K562 (cell line): ENCODE results near the gene EMC8. TPM values are rescaled to one million over a fixed set of nuclear protein-coding genes. Genes with fewer than 3 reads are reported as not detected.

Experiments used
- ATAC-seq: fragments of 200-7000 bp; cut with Tn5 transposase; 3 replicates; pipeline ENCODE4 v1.9.1; 2020; ENCODE audit warnings: moderate library complexity
- BruUV-seq: library from RNA; stranded (reverse); fragments of 400-500 nt; replicated peaks from 2 replicates; lab custom pipeline; 2021; lab: Mats Ljungman, UMichigan
- CTCF ChIA-PET: fragments of 300-600 bp; formaldehyde crosslinking; extraction: SDS; loops from one replicate; lab custom pipeline; 2021; ENCODE audit warnings: low intra/inter-chr PET ratio; lab: Yijun Ruan, JAX
- POLR2A ChIA-PET: fragments of 300-600, 350-650 bp; sonication (Branson Sonifier 250); formaldehyde crosslinking; extraction: SDS; loops from one replicate; lab custom pipeline; 2021; ENCODE audit warnings: antibody characterized with exemption, inconsistent platforms; lab: Yijun Ruan, JAX
- DNase-seq, 4 experiments: peaks; one replicate each; pipeline versions ENCODE4 v3.0.0 to v3.0.0-alpha.2; 2011 to 2018; ENCODE audit warnings: low spot score in 3 of 4, mixed read lengths in 3 of 4; ENCODE audit errors: extremely low read depth in 1 of 4
- FAIRE-seq: peaks from 2 replicates; lab custom pipeline; 2011; peaks lifted over from hg19 to GRCh38; lab: Jason Lieb, UNC
- H2AFZ ChIP-seq: 2 replicates; pipeline ENCODE4 v1.6.0; 2011; ENCODE audit warnings: low read depth, low read length, control low read depth, inconsistent platforms
- H3K27ac ChIP-seq: fragments of 200-600 bp; 3 replicates; pipeline ENCODE4 v1.8.0; 2011; ENCODE audit warnings: low read depth, mild to moderate bottlenecking, control low read depth, inconsistent platforms, low read length, moderate library complexity, mixed read lengths; ENCODE audit errors: extremely low read depth
- H3K27me3 ChIP-seq, 2 experiments: fragments of 300-600 bp in 1 of 2; 2 replicates in 1 of 2; 3 replicates in 1 of 2; pipeline versions ENCODE4 v1.6.0 to v1.8.0; 2011; ENCODE audit warnings: inconsistent platforms in 2 of 2, low read length in 2 of 2, mild to moderate bottlenecking in 1 of 2, mixed read lengths in 1 of 2, moderate library complexity in 1 of 2; ENCODE audit not compliant: control insufficient read depth in 2 of 2, insufficient read depth in 2 of 2
- H3K36me3 ChIP-seq: fragments of 300-600 bp; 3 replicates; pipeline ENCODE4 v1.8.0; 2011; ENCODE audit warnings: mild to moderate bottlenecking, low read length, inconsistent platforms; ENCODE audit not compliant: control insufficient read depth, insufficient read depth
- H3K4me1 ChIP-seq, 2 experiments: fragments of 200-600 bp in 1 of 2; replicated peaks in 1 of 2; 2 replicates in 1 of 2; 3 replicates in 1 of 2; pipeline versions ENCODE4 v1.5.1 to v1.8.0; 2011; ENCODE audit warnings: inconsistent platforms in 2 of 2, low read length in 2 of 2, mild to moderate bottlenecking in 1 of 2, mixed read lengths in 1 of 2, moderate library complexity in 1 of 2; ENCODE audit not compliant: control insufficient read depth in 2 of 2, insufficient read depth in 2 of 2
- H3K4me2 ChIP-seq: 2 replicates; pipeline ENCODE4 v1.6.1; 2011; ENCODE audit warnings: low read length, control low read depth, inconsistent platforms, mixed read lengths; ENCODE audit not compliant: insufficient read depth
- H3K4me3 ChIP-seq: fragments of 200-600 bp; sonication (generic), shearing (Covaris generic); 2 replicates; pipeline ENCODE4 v1.5.1; 2016; ENCODE audit warnings: control low read depth, inconsistent platforms
- H3K79me2 ChIP-seq: fragments of 200-600 bp; 3 replicates; pipeline ENCODE4 v1.8.0; 2011; ENCODE audit warnings: low read length, inconsistent platforms; ENCODE audit not compliant: control insufficient read depth, insufficient read depth
- H3K9ac ChIP-seq, 2 experiments: 2 replicates each; pipeline versions ENCODE4 v1.6.0 to v1.6.1; 2011; ENCODE audit warnings: low read depth in 2 of 2, low read length in 2 of 2, control low read depth in 1 of 2, inconsistent platforms in 1 of 2, mild to moderate bottlenecking in 1 of 2, mixed read lengths in 1 of 2; ENCODE audit not compliant: insufficient read depth in 1 of 2
- H3K9me1 ChIP-seq: one replicate; pipeline ENCODE4 v1.6.0; 2011; ENCODE audit warnings: inconsistent platforms, mild to moderate bottlenecking, low read length, moderate library complexity; ENCODE audit not compliant: control insufficient read depth, insufficient read depth
- H3K9me3 ChIP-seq: replicated peaks from 2 replicates; pipeline ENCODE4 v1.5.1; 2011; ENCODE audit warnings: low read depth, low read length, inconsistent platforms; ENCODE audit not compliant: control insufficient read depth, insufficient read depth
- H4K20me1 ChIP-seq: replicated peaks from 2 replicates; pipeline ENCODE4 v1.6.1; 2011; ENCODE audit warnings: low read length, inconsistent platforms, mixed read lengths; ENCODE audit not compliant: control insufficient read depth, insufficient read depth
- POLR2AphosphoS2 ChIP-seq: IDR thresholded peaks from 2 replicates; pipeline ENCODE4 v1.6.1; 2012; ENCODE audit warnings: low read length, improper control_type of control experiment
- RBM25 ChIP-seq: fragments of 200-400 bp; formaldehyde crosslinking; IDR thresholded peaks from 2 replicates; pipeline ENCODE4 v1.6.1; 2018; ENCODE audit warnings: low read length, low read depth, moderate library complexity; ENCODE audit not compliant: severe bottlenecking
- SPI1 ChIP-seq: IDR thresholded peaks from 2 replicates; pipeline ENCODE4 v1.6.1; 2011; ENCODE audit warnings: low read depth, low read length, control low read depth, borderline replicate concordance
- ZNF121 ChIP-seq: sonication (generic); formaldehyde crosslinking; conservative IDR thresholded peaks from 2 replicates; pipeline ENCODE4 v1.8.0; 2022; ENCODE audit warnings: missing genetic modification reagents
- ZNF165 ChIP-seq: fragments of 250-450 bp; sonication (Bioruptor Pico); IDR thresholded peaks from 2 replicates; pipeline ENCODE4 v1.4.0; 2020; ENCODE audit warnings: borderline replicate concordance
- WGBS: fragments of 100-300 bp; shearing (Covaris generic); methylation state at CpG from one replicate; pipeline ENCODE4 v1.1.6; 2016; ENCODE audit warnings: low coverage, mixed read lengths; ENCODE audit not compliant: insufficient coverage; ENCODE audit errors: missing lambda C conversion rate; 5-methylcytosine and 5-hydroxymethylcytosine counted together
- in situ Hi-C: fragments of 300-500 bp; cut with MboI; formaldehyde crosslinking; loops from 4 replicates; pipeline ENCODE4 v1.15.0; 2018; ENCODE audit warnings: inconsistent platforms, mixed read lengths
- intact Hi-C: fragments of 100-400 bp; cut with micrococcal nuclease; formaldehyde crosslinking; loops from 2 replicates; pipeline ENCODE4 v1.14.2; 2022
- polyA plus RNA-seq, 8 experiments: library from polyadenylated mRNA; depleted of rRNA in 4 of 8; stranded (reverse) in 5 of 8; unstranded in 3 of 8; fragments of >200 nt; fragmentation: Nextera tagmentation in 2 of 8; fragmentation: Illumina TruSeq in 1 of 8; extraction: Ambion mirVana in 2 of 8; extraction: Trizol in 1 of 8; gene quantifications; 2 replicates each; pipeline versions ENCODE4 v1.2.1 to v1.2.3, GENCODE V29; 2011 to 2014; ENCODE audit warnings: inconsistent platforms in 1 of 8, missing spikeins in 1 of 8
- total RNA-seq, 7 experiments: library from RNA; depleted of rRNA in 6 of 7; stranded (reverse); fragments of >200 nt in 6 of 7; fragmentation: Illumina TruSeq in 2 of 7; extraction: Trizol in 2 of 7; gene quantifications; 2 replicates each; pipeline versions ENCODE4 v1.2.1 to v1.2.3, GENCODE V29; 2011 to 2021; ENCODE audit warnings: low replicate concordance in 1 of 7

The EMC8 gene
- total and polyA plus RNA-seq, 9 of the 15 experiments (the other 6 are each of a cell fraction or from before 2014, with no cell fraction given) = 11.4 to 81.8 (median 48.6) TPM

- in situ Hi-C loops (no loop called here), intact Hi-C loops (no loop called here)
- Histone ChIP-seq H3K9me3 (no peaks in the 10 kb centered on the region), H3K79me2 (peaks cover 16% of the 10 kb centered on the region; the same call in 2 of the 3 replicates), H3K9ac (no peak overlapping the region), H3K27me3 (no peaks in the 10 kb centered on the region), H4K20me1 (peaks cover 14% of the 10 kb centered on the region), H2AFZ (no peak overlapping the region), H3K36me3 (peaks cover 84% of the 10 kb centered on the region; the same call in 2 of the 3 replicates), H3K4me3 (no peak overlapping the region), H3K4me1 (no peaks in the 10 kb centered on the region), H3K27ac (no peak overlapping the region), H3K9me1 (no peaks in the 10 kb centered on the region), H3K4me2 (no peak overlapping the region)
- ChIA-PET CTCF (no interaction called here), POLR2A (interaction anchor here (0.6 to 1.9 kb wide), 3 partner anchors 10 to 15 kb away, joined by 3 to 7 read pairs (median 4); no protein-coding TSS in a partner anchor)
- ATAC-seq (no peak), FAIRE-seq (no peak), DNase-seq (no peak)
- BruUV-seq = no TSS peak
- WGBS = 88% methylated on average over 2 of the region's 2 CpGs
- TF ChIP-seq ZNF165 (CRISPR knock-in tag) (no peak), RBM25 (peak; percentile 22)
These were observed 13.4 kb downstream of the EMC8 start for GRCh38 chr16:85785927-85786326.

- Histone ChIP-seq H4K20me1 (peaks cover 14% of the 10 kb centered on the region), H2AFZ (no peak overlapping the region), H3K4me3 (no peak overlapping the region), H3K9me3 (no peaks in the 10 kb centered on the region), H3K4me1 (no peaks in the 10 kb centered on the region), H3K9ac (no peak overlapping the region), H3K27ac (no peak overlapping the region), H3K27me3 (no peaks in the 10 kb centered on the region), H3K9me1 (no peaks in the 10 kb centered on the region), H3K4me2 (no peak overlapping the region), H3K79me2 (peaks cover 6% of the 10 kb centered on the region; the same call in 2 of the 3 replicates), H3K36me3 (peaks cover 86% of the 10 kb centered on the region; the same call in 2 of the 3 replicates)
- BruUV-seq = no TSS peak
- no peak for TF ChIP-seq SPI1
- no peak for TF ChIP-seq POLR2AphosphoS2
- TF ChIP-seq ZNF121 (CRISPR knock-in tag) = peak; percentile 50; the same call in 1 of the 2 replicates
- POLR2A ChIA-PET = interaction anchor here (0.6 kb wide), 1 partner anchor 62 kb away, joined by 4 read pairs; no protein-coding TSS in a partner anchor
- ATAC-seq (no peak), DNase-seq (no peak), FAIRE-seq (no peak)
- in situ Hi-C loops = no loop called here
- CTCF ChIA-PET = no interaction called here
- intact Hi-C loops = no loop called here
- WGBS = 93% methylated on average over 2 of the region's 2 CpGs
These were observed 14.5 kb downstream of the EMC8 start for GRCh38 chr16:85784813-85785212.
